SK-N-SH treated with all-trans-retinoic acid at 6 μM for 48 hours (cell line): Measurements from ENCODE around the gene CPSF4L.
A peak's percentile ranks its signal among the peaks of the same experiment; 100 is the strongest.

ENCODE experiments used
- ATAC-seq: fragments of 200-7000 bp; cut with Tn5 transposase; 3 replicates; pipeline ENCODE4 v1.9.1; 2020; ENCODE audit warnings: mild to moderate bottlenecking, moderate library complexity
- ARNTL ChIP-seq: fragments of 450-650 bp; formaldehyde crosslinking; IDR thresholded peaks from 2 replicates; pipeline ENCODE4 v1.5.0; 2020; ENCODE audit warnings: low read depth, mild to moderate bottlenecking, moderate library complexity, borderline replicate concordance
- BACH2 ChIP-seq: fragments of 250-450 bp; sonication (Bioruptor Pico); IDR thresholded peaks from 2 replicates; pipeline ENCODE4 v1.9.0; 2021; ENCODE audit warnings: mild to moderate bottlenecking, borderline replicate concordance
- CSDC2 ChIP-seq: fragments of 250-450 bp; sonication (Bioruptor Pico); IDR thresholded peaks from 2 replicates; pipeline ENCODE4 v1.5.0; 2020; ENCODE audit warnings: mild to moderate bottlenecking, moderate library complexity
- CSRNP3 ChIP-seq: fragments of 250-450 bp; sonication (Bioruptor Pico); IDR thresholded peaks from 2 replicates; pipeline ENCODE4 v1.5.1; 2021; ENCODE audit warnings: mild to moderate bottlenecking, moderate library complexity
- ESRRG ChIP-seq: fragments of 250-450 bp; sonication (Bioruptor Pico); IDR thresholded peaks from 2 replicates; pipeline ENCODE4 v1.6.1; 2021; ENCODE audit warnings: mild to moderate bottlenecking
- GLIS3 ChIP-seq: fragments of 250-450 bp; sonication (Bioruptor Pico); IDR thresholded peaks from 2 replicates; pipeline ENCODE4 v1.5.0; 2020; ENCODE audit warnings: mild to moderate bottlenecking, moderate library complexity
- OSR1 ChIP-seq: fragments of 250-450 bp; sonication (Bioruptor Pico); IDR thresholded peaks from 2 replicates; pipeline ENCODE4 v1.8.0; 2022; ENCODE audit warnings: moderate library complexity, mild to moderate bottlenecking, inconsistent platforms
- RARB ChIP-seq: fragments of 250-450 bp; sonication (Bioruptor Pico); IDR thresholded peaks from 2 replicates; pipeline ENCODE4 v1.8.0; 2021; ENCODE audit warnings: mild to moderate bottlenecking, moderate library complexity
- SNAI2 ChIP-seq: fragments of 250-450 bp; sonication (Bioruptor Pico); IDR thresholded peaks from 2 replicates; pipeline ENCODE4 v1.5.0; 2020; ENCODE audit warnings: mild to moderate bottlenecking, moderate library complexity
- TCF4 ChIP-seq: fragments of 250-450 bp; sonication (Bioruptor Pico); IDR thresholded peaks from 2 replicates; pipeline ENCODE4 v1.8.0; 2021; ENCODE audit warnings: mild to moderate bottlenecking, moderate library complexity, borderline replicate concordance
- TOX ChIP-seq: fragments of 250-450 bp; sonication (Bioruptor Pico); IDR thresholded peaks from 2 replicates; pipeline ENCODE4 v1.8.0; 2021; ENCODE audit warnings: mild to moderate bottlenecking, moderate library complexity, borderline replicate concordance
- TSHZ2 ChIP-seq: fragments of 250-450 bp; sonication (Bioruptor Pico); IDR thresholded peaks from 2 replicates; pipeline ENCODE4 v1.5.0; 2020; ENCODE audit warnings: mild to moderate bottlenecking, moderate library complexity
- ZC3H10 ChIP-seq: fragments of 250-450 bp; sonication (Bioruptor Pico); IDR thresholded peaks from 2 replicates; pipeline ENCODE4 v1.5.1; 2021; ENCODE audit warnings: mild to moderate bottlenecking, moderate library complexity
- ZFP3 ChIP-seq: fragments of 250-450 bp; sonication (Bioruptor Pico); IDR thresholded peaks from 2 replicates; pipeline ENCODE4 v1.5.0; 2020; ENCODE audit warnings: mild to moderate bottlenecking, moderate library complexity
- ZFP30 ChIP-seq: fragments of 450-650 bp; formaldehyde crosslinking; IDR thresholded peaks from 2 replicates; pipeline ENCODE4 v1.5.0; 2022; ENCODE audit warnings: mild to moderate bottlenecking, moderate library complexity
- ZNF565 ChIP-seq: fragments of 450-650 bp; formaldehyde crosslinking; conservative IDR thresholded peaks from 2 replicates; pipeline ENCODE4 v1.5.0; 2020; ENCODE audit warnings: low read depth, mild to moderate bottlenecking, moderate library complexity
- ZNF70 ChIP-seq: fragments of 450-650 bp; formaldehyde crosslinking; IDR thresholded peaks from 2 replicates; pipeline ENCODE4 v1.5.0; 2020; ENCODE audit warnings: mild to moderate bottlenecking, moderate library complexity
- ZNF8 ChIP-seq: fragments of 450-650 bp; formaldehyde crosslinking; IDR thresholded peaks from 2 replicates; pipeline ENCODE4 v1.5.0; 2020; ENCODE audit warnings: mild to moderate bottlenecking, moderate library complexity
- TF ChIP-seq, protein P1 (sequence below): fragments of 250-450 bp; sonication (Bioruptor Pico); IDR thresholded peaks from 2 replicates; pipeline ENCODE4 v1.5.1; 2020; ENCODE audit warnings: low read depth, mild to moderate bottlenecking, moderate library complexity
- TF ChIP-seq, protein P2 (sequence below): fragments of 250-450 bp; sonication (Bioruptor Pico); IDR thresholded peaks from 2 replicates; pipeline ENCODE4 v1.8.0; 2021; ENCODE audit warnings: low read depth, mild to moderate bottlenecking, moderate library complexity, borderline replicate concordance

CPSF4L gene

GRCh38 chr17:73211745-73212144 lies 49.9 kb downstream of the CPSF4L start:
- ATAC-seq = no peak
- TF ChIP-seq RARB (CRISPR knock-in tag) (no peak), BACH2 (CRISPR knock-in tag) (no peak), TOX (CRISPR knock-in tag) (no peak), ZNF70 (CRISPR knock-in tag) (no peak)

- peak; percentile 30 for ATAC-seq
- TF ChIP-seq ZC3H10 (CRISPR knock-in tag) (no peak), OSR1 (CRISPR knock-in tag) (no peak), GLIS3 (CRISPR knock-in tag) (no peak), ZNF565 (CRISPR knock-in tag) (no peak), ZNF70 (CRISPR knock-in tag) (no peak), CSDC2 (CRISPR knock-in tag) (no peak), TCF4 (CRISPR knock-in tag) (no peak), CSRNP3 (CRISPR knock-in tag) (no peak)
- TF ChIP-seq, protein P1, sequence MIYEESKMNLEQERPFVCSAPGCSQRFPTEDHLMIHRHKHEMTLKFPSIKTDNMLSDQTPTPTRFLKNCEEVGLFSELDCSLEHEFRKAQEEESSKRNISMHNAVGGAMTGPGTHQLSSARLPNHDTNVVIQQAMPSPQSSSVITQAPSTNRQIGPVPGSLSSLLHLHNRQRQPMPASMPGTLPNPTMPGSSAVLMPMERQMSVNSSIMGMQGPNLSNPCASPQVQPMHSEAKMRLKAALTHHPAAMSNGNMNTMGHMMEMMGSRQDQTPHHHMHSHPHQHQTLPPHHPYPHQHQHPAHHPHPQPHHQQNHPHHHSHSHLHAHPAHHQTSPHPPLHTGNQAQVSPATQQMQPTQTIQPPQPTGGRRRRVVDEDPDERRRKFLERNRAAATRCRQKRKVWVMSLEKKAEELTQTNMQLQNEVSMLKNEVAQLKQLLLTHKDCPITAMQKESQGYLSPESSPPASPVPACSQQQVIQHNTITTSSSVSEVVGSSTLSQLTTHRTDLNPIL (CRISPR knock-in tag) = no peak
Observed at GRCh38 chr17:73210002-73210678, 51.5 kb downstream of the CPSF4L start.

- TF ChIP-seq ZC3H10 (CRISPR knock-in tag) (no peak), CSDC2 (CRISPR knock-in tag) (no peak), TOX (CRISPR knock-in tag) (no peak), TCF4 (CRISPR knock-in tag) (no peak), ESRRG (no peak), SNAI2 (CRISPR knock-in tag) (no peak), GLIS3 (CRISPR knock-in tag) (no peak), ZNF565 (CRISPR knock-in tag) (no peak), CSRNP3 (CRISPR knock-in tag) (no peak), ZNF70 (CRISPR knock-in tag) (no peak), ZFP30 (CRISPR knock-in tag) (no peak), ZNF8 (CRISPR knock-in tag) (no peak), TSHZ2 (no peak), ZFP3 (CRISPR knock-in tag) (no peak), ARNTL (CRISPR knock-in tag) (no peak), RARB (CRISPR knock-in tag) (no peak), OSR1 (CRISPR knock-in tag) (no peak)
- TF ChIP-seq, protein P2, sequence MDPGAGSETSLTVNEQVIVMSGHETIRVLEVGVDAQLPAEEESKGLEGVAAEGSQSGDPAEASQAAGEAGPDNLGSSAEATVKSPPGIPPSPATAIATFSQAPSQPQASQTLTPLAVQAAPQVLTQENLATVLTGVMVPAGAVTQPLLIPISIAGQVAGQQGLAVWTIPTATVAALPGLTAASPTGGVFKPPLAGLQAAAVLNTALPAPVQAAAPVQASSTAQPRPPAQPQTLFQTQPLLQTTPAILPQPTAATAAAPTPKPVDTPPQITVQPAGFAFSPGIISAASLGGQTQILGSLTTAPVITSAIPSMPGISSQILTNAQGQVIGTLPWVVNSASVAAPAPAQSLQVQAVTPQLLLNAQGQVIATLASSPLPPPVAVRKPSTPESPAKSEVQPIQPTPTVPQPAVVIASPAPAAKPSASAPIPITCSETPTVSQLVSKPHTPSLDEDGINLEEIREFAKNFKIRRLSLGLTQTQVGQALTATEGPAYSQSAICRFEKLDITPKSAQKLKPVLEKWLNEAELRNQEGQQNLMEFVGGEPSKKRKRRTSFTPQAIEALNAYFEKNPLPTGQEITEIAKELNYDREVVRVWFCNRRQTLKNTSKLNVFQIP = no peak
- TF ChIP-seq, protein P1 (CRISPR knock-in tag) = no peak
- peak; percentile 12; the same call in 1 of the 3 replicates for ATAC-seq
Observed at GRCh38 chr17:73209436-73209835, 52.2 kb downstream of the CPSF4L start.
